T-helper 2 cell (primary cell): ENCODE measurements around the gene SLC25A3.
A peak's percentile ranks its signal among the peaks of the same experiment; 100 is the strongest.
"Not testable (repeated sequence)": the region's sequence is repeated elsewhere in the genome, so short reads cannot be mapped to it uniquely, and the experiment has no call there.

Experiments used
- DNase-seq, 5 experiments: peaks; one replicate each; pipeline versions ENCODE4 v3.0.0 to v3.0.0-alpha.2; 2012 to 2022

The SLC25A3 gene

DNA sequence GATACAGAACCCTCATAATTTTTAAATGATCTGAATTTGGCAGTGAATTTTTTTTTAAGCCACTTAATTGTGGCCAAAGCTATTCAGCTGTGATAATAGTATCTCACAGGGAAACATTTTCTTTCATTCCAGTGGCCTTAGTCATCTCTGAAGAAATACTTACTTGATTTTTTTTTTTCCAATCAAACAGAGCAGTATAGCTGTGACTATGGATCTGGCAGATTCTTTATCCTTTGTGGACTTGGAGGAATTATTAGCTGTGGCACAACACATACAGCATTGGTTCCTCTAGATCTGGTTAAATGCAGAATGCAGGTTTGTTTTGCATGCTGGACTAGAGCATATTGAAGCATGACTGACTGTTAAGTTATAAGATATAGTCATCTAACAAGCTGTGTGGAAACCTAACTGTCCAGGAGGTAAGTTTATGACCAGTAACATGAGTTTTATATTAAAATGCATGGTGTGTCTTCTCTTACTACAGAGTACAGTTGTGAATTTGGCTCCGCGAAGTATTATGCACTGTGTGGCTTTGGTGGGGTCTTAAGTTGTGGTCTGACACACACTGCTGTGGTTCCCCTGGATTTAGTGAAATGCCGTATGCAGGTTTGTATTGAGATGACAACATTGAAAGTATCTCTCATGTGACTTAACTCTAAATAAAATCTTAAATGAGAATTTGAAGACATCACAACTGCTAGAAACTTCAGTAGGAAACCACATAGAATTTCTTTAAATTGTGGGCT is 1.9 kb downstream of the SLC25A3 start:
- DNase-seq = peak in 3 of 5 experiments; percentile 9 to 68 (median 15)

DNA sequence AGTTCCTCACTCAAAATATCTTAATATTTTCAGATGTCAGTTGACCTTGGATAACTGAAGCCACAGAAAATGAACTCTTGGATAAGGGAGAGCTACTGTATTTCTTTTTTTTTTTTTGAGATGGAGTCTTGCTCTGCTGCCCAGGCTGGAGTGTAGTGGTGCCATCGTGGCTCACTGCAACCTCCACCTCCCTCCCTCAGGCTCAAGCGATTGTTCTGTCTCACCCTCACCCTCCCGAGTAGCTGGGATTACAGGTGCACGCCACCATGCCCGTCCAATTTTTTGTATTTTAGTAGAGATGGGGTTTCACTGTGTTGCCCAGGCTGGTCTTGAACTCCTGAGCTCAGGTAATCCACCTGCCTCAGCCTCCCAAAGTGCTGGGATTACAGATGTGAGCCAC is 3.8 kb downstream of the SLC25A3 start:
- DNase-seq = not testable (repeated sequence)

GRCh38 chr12:98601924-98602323 is 8.4 kb downstream of the SLC25A3 start:
- no peak for DNase-seq

DNA sequence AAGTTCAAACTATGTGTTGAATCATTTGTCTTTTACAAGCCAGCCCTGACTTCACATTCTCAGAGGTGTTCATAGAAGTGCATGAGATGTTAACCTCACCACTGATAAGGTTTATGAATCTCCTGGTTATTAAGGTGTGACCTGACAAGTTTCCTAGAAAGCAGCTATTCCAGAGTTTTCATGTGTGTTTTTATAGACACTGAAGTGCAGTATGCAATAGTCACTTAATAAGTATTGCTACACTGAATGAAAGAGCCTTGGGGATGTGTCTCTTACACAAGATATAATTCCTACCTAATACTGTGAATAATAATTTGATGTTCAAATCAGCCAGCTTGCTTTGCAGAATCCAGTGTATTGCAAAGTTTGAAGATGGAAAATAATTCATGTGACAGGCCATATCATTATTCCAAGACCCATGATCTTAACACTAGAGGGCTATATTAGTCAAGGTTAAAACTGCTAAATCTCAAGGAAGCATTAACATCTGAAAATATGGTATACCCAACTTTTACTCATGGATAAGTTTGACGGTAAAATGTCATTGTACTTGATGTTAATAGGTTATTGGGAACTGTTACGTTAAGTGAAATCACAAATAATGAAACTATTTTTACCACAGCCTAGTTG is 13.0 kb downstream of the SLC25A3 start:
- no peak for DNase-seq

DNA sequence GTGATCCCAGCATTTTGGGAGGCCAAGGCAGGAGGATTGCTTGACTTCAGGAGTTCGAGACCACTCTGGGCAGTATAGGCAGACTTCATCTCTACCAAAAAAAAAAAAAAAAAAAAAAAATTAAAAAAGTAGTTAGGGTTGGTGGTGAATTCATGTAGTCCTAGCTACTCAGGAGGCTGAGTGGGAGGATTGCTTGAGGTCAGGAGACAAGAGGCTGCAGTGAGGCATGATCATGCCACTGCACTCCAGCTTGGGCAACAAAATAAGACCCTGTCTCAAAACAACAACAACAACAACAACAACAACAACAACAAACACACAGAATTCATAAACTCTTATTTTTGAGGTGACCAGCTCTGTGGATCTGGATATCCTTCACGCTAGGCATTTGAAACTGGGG is 17.1 kb downstream of the SLC25A3 start:
- DNase-seq = no peak

- peak in 1 of 5 experiments; percentile 27 for DNase-seq
These were observed 19.3 kb downstream of the SLC25A3 start for GRCh38 chr12:98612696-98613334.

GRCh38 chr12:98618952-98619351 is 25.5 kb downstream of the SLC25A3 start:
- no peak for DNase-seq

DNA sequence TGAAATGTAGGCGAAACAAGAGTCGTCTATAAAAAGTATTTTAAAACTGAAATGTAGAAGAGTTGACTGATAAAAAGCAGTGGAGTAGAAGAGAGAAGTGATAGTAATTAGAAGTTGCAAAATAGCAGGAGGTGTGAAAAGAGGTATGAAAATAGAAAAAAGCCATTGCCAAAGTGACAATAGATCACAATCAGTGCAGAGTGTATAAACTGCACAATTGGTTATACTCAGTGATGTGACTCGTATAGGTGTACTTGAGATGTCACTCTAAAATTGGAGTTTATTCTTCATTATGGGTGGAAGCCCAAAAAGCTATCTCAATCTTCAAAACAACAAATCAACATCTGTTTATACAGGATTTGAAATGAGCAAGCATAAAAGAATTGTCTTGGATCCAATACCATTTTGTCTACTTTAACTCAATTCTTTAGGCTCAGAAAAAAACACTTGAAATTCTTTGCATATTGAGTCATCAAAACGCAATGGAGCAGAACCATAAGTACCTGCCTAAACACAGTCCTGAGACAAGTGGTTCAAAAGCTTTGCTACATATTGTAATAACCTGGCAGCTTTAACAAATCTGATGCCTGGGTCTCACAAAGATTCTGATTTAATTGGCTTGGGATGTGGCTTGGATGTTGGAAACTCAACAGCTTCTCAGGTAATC is 42.3 kb downstream of the SLC25A3 start:
- peak in 1 of 5 experiments; percentile 51 for DNase-seq

GRCh38 chr12:98637068-98637467 is 43.6 kb downstream of the SLC25A3 start:
- no peak for DNase-seq

DNA sequence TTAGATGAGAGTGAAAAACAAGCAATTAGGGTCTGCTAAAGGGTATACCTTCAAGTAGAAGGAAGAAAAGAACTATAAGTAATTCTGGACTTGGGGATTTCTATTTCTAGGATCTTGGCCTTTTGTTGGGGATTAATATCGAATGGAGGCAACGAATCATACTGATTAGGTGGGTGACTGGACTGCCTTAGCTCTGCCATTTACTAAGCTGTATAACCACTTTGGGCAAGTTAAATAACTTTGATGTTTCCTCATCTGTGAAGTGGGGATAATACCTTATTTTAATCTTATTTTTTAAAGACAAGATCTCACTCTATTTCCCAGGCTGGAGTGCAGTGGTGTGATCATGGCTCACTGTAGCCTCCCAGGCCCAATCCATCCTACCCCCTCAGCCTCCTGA is 44.5 kb downstream of the SLC25A3 start:
- DNase-seq = no peak

DNA sequence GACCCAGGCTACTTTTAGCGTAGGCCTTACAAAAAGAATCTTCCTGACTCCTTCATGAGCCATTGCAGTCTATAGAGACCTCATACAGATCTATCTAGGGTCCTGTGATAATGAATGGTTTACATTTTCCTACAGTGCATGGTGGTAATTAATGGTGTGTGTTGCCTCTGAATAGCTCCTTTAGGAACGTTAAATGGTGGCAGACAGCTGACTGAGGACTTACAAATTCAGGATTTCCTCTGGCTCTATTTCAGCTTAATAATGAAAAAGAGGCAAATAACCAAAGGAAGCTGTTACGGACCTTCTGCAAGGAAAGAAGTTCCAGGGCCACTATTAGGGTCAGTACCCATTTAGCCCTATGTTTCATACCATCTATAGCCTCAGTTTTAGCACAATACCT is 46.0 kb downstream of the SLC25A3 start:
- no peak for DNase-seq

DNA sequence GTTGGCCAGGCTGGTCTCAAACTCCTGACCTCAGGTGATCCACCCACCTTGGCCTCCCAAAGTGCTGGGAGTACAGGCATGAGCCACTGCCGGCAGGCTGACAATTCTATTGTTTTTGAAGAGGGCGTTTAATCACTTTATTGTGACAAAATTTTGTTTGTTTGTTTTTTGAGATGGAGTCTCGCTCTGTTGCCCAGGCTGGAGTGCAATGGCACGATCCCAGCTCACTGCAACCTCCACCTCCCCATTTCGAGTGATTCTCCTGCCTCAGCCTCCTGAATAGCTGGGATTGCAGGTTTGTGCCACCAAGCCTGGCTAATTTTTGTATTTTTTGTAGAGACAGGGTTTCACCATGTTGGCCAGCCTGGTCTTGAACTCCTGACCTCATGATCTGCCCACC is 49.3 kb downstream of the SLC25A3 start:
- DNase-seq = not testable (repeated sequence)

DNA sequence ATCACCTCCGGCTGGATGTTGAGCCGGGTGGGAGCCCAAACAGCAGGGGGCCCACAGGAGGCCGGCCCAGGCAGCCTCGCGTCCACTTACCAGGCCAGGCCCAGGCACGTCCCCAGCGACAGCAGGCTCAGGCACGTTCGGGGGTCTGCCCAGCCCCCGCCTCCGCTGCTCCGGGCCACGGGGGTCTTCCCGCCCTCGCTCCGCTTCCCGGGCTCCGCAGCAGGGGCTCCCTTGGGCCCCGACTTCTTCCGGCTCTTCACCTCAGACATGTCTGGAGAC is 50.9 kb downstream of the SLC25A3 start:
- peak in 1 of 5 experiments; percentile 10 for DNase-seq

DNA sequence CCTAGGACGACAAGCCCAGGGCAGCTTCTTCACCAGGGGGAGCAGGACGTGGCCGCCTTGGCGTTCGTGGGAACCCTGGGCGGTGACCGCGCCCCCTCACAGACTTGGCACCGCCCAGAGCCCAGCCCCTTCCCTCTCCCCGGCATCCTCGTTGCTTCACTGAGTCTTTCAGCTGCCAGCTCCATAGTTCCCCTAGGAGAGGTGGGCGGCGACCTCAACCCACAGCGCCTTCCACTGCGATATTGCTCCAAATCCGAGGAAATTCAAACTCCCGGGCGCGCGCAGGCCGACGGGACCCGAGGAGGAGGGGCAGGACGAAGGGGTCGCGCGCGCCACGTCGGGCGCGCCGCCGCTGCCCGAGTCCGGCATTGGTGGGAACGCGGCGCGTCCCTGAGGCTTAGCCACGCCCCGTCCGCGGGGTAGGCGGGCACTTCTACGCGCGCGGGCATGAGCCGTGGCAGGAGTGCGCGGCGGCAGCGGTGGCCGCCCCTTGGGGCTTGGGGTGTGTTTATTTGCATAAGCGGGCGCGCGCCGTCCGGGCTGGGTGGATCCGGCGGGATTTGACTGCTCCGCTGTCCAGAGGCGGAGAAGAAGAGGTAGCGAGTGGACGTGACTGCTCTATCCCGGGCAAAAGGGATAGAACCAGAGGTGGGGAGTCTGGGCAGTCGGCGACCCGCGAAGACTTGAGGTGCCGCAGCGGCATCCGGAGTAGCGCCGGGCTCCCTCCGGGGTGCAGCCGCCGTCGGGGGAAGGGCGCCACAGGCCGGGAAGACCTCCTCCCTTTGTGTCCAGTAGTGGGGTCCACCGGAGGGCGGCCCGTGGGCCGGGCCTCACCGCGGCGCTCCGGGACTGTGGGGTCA is 51.5 kb downstream of the SLC25A3 start, which contains the start of the genes APAF1 and IKBIP:
TSS of gene APAF1 (plus strand) at position 579 of the 860 bp plus-strand sequence. CDS start 3,070 bp downstream, outside the sequence.
TSS of gene IKBIP (minus strand) at position 77 of the 860 bp plus-strand sequence. CDS start 87 bp downstream, outside the sequence.
- peak; percentile 93 to 97 (median 94) for DNase-seq

DNA sequence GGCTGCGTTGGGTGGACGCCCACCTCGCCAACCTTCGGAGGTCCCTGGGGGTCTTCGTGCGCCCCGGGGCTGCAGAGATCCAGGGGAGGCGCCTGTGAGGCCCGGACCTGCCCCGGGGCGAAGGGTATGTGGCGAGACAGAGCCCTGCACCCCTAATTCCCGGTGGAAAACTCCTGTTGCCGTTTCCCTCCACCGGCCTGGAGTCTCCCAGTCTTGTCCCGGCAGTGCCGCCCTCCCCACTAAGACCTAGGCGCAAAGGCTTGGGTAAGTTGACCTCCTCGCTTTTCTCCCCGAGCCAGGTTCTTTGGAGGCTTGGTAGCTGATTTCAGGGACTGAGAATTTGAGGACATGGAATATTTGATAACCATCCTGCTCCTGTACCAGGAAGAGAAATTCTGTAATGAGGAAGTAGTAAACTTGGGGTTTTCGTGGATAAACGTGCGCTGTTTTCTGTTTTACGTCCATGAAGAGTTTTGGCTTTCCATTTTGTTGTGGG is 52.1 kb downstream of the SLC25A3 start:
- peak in 2 of 5 experiments; percentile 0 to 16 for DNase-seq

DNA sequence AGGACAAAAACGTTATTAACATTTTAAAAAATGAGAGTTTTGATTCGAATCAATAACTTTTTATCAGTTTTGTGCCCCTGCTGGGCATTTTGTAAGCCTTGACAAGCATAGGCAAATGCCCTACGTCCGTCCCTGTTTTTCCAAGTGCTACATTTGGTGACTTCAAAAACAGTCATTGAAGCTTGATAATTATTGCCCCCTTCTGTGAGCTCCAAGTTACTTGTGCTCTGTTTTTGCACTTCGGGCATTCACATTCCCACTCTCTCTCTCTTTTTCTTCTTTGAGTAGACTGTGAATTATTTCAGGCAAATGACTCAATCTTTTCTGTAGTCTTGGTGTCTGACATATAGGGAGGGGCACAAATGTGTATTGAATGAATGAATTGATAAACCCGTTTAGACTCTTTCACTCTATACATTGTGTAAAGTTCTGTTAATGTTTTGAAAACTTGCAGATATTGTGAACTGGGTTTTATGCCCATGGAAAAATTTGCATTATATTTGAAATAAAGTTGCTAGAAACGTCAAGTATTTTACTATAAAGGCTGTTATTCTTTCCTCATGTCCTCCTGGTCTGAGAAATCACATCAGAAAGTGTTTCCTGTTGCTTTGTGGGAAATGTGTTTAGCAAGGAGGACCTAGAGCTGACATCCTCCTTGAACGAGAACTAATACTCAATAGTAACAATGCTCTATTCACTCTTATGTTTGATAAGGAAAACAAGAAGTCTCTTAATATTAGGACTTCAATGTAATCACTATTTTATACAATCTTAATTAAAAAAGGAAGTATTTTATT is 53.0 kb downstream of the SLC25A3 start:
- no peak for DNase-seq

- DNase-seq = no peak
These were observed 57.8 kb downstream of the SLC25A3 start for GRCh38 chr12:98651328-98651727.

GRCh38 chr12:98653866-98654493 is 60.5 kb downstream of the SLC25A3 start:
- peak in 2 of 5 experiments; percentile 27 to 63 for DNase-seq
